K562 treated with DMSO at 1 percent for 24 hours (cell line): ENCODE measurements around the gene USP46. TPM values are rescaled to one million over a fixed set of nuclear protein-coding genes. Genes with fewer than 3 reads are reported as not detected.

Experiments used
- total RNA-seq: library from RNA; unstranded; fragments of 300-600 nt; gene quantifications from 2 replicates; pipeline ENCODE4 v1.2.3, GENCODE V29; 2022; ENCODE audit warnings: low read depth; ENCODE audit not compliant: insufficient read depth

The USP46 gene, protein sequence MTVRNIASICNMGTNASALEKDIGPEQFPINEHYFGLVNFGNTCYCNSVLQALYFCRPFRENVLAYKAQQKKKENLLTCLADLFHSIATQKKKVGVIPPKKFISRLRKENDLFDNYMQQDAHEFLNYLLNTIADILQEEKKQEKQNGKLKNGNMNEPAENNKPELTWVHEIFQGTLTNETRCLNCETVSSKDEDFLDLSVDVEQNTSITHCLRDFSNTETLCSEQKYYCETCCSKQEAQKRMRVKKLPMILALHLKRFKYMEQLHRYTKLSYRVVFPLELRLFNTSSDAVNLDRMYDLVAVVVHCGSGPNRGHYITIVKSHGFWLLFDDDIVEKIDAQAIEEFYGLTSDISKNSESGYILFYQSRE
- 2.7 and 3.5 TPM in 2 replicates for total RNA-seq

GRCh38 chr4:52659001-52659721 lies at the start of gene USP46:
USP46 (minus strand) TSS chr4:52659301; CDS start chr4:52659150, 151 bp downstream.

Other genes starting within 250 kb of the USP46 start
- gene ERVMER34-1, start 92.1 kb upstream of the USP46 start, total RNA-seq, result not detected in 2 replicates
- 1.00 and 1.0 TPM in 2 replicates for gene RASL11B, start 203.0 kb upstream of the USP46 start, total RNA-seq